GM12878 (cell line): ENCODE data around the gene MYO3B. TPM values are rescaled to one million over a fixed set of nuclear protein-coding genes. Genes with fewer than 3 reads are reported as not detected.

ENCODE experiments used
- ATAC-seq: fragments of 200-7000 bp; cut with Tn5 transposase; 3 replicates; pipeline ENCODE4 v1.9.1; 2020; ENCODE audit warnings: mild to moderate bottlenecking, moderate library complexity
- BruUV-seq: library from RNA; stranded (reverse); fragments of 400-500 nt; replicated peaks from 2 replicates; lab custom pipeline; 2021; lab: Mats Ljungman, UMichigan
- CTCF ChIA-PET: fragments of 300-600 bp; sonication (Branson Sonifier 250); formaldehyde crosslinking; extraction: SDS; loops from one replicate; lab custom pipeline; 2021; ENCODE audit warnings: inconsistent platforms; lab: Yijun Ruan, JAX
- POLR2A ChIA-PET: fragments of 350-600 bp; formaldehyde crosslinking; extraction: SDS; loops from one replicate; lab custom pipeline; 2021; ENCODE audit warnings: inconsistent platforms; lab: Charles Lee
- RAD21 ChIA-PET: fragments of 300-600 bp; sonication (Branson Sonifier 250); formaldehyde crosslinking; loops from one replicate; lab custom pipeline; 2023; ENCODE audit warnings: antibody characterized with exemption; ENCODE audit not compliant: unreplicated experiment; lab: Charles Lee
- SMC1A ChIA-PET: fragments of 300-600 bp; sonication (Branson Sonifier 250); formaldehyde crosslinking; loops from one replicate; lab custom pipeline; 2023; ENCODE audit not compliant: unreplicated experiment, uncharacterized antibody; lab: Charles Lee
- DNase-seq: peaks from one replicate; pipeline ENCODE4 v3.0.0-alpha.2; 2011; ENCODE audit warnings: low read depth, low spot score
- FAIRE-seq: peaks from 3 replicates; lab custom pipeline; 2011; peaks lifted over from hg19 to GRCh38; lab: Jason Lieb, UNC
- H2AFZ ChIP-seq: 2 replicates; pipeline ENCODE4 v1.6.0; 2011; ENCODE audit warnings: low read depth, low read length, control low read depth; ENCODE audit not compliant: control insufficient read depth
- H3K27ac ChIP-seq: 2 replicates; pipeline ENCODE4 v1.5.1; 2011; ENCODE audit warnings: control low read depth; ENCODE audit not compliant: control insufficient read depth, insufficient read depth
- H3K27me3 ChIP-seq, 2 experiments: replicated peaks in 1 of 2; 2 replicates each; pipeline versions ENCODE4 v1.6.0 to v1.6.1; 2011; ENCODE audit warnings: low read length in 1 of 2; ENCODE audit not compliant: control insufficient read depth in 2 of 2, insufficient read depth in 2 of 2
- H3K36me3 ChIP-seq, 2 experiments: 2 replicates each; pipeline ENCODE4 v1.5.1; 2011; ENCODE audit warnings: low read length in 1 of 2; ENCODE audit not compliant: control insufficient read depth in 2 of 2, insufficient read depth in 2 of 2
- H3K4me1 ChIP-seq: 2 replicates; pipeline ENCODE4 v1.6.1; 2011; ENCODE audit warnings: mild to moderate bottlenecking, low read length, moderate library complexity, mixed read lengths; ENCODE audit not compliant: control insufficient read depth, insufficient read depth
- H3K4me2 ChIP-seq: 2 replicates; pipeline ENCODE4 v1.6.0; 2011; ENCODE audit warnings: control low read depth; ENCODE audit not compliant: control insufficient read depth, insufficient read depth
- H3K4me3 ChIP-seq: fragments of 200-600 bp; sonication (generic); 2 replicates; pipeline ENCODE4 v1.5.1; 2016
- H3K79me2 ChIP-seq: 2 replicates; pipeline ENCODE4 v1.6.0; 2011; ENCODE audit warnings: low read length; ENCODE audit not compliant: control insufficient read depth, insufficient read depth
- H3K9ac ChIP-seq: 2 replicates; pipeline ENCODE4 v1.8.0; 2011; ENCODE audit warnings: low read length, control low read depth, mixed read lengths; ENCODE audit not compliant: control insufficient read depth, insufficient read depth
- H3K9me3 ChIP-seq: replicated peaks from 3 replicates; pipeline ENCODE4 v1.5.1; 2011; ENCODE audit warnings: mild to moderate bottlenecking, low read length; ENCODE audit not compliant: control insufficient read depth, insufficient read depth
- H4K20me1 ChIP-seq: 2 replicates; pipeline ENCODE4 v1.6.0; 2011; ENCODE audit not compliant: control insufficient read depth, insufficient read depth
- ATF2 ChIP-seq: IDR thresholded peaks from 2 replicates; pipeline ENCODE4 v1.6.1; 2012; ENCODE audit warnings: low read length, inconsistent platforms
- ATF3 ChIP-seq: IDR thresholded peaks from 2 replicates; pipeline ENCODE4 v1.6.1; 2011; ENCODE audit warnings: low read depth, mild to moderate bottlenecking, low read length, moderate library complexity, borderline replicate concordance; ENCODE audit errors: extremely low read depth
- CHD1 ChIP-seq: IDR thresholded peaks from 2 replicates; pipeline ENCODE4 v1.6.1; 2012; ENCODE audit warnings: low read depth, low read length, improper control_type of control experiment
- DPF2 ChIP-seq: fragments of 450-650 bp; IDR thresholded peaks from 2 replicates; pipeline ENCODE4 v1.6.1; 2017; ENCODE audit warnings: mild to moderate bottlenecking
- EGR1 ChIP-seq, 2 experiments: IDR thresholded peaks; 1 replicate in 1 of 2; 2 replicates in 1 of 2; pipeline ENCODE4 v1.6.1; 2011 to 2012; ENCODE audit warnings: low read depth in 2 of 2, low read length in 2 of 2, borderline replicate concordance in 1 of 2, mild to moderate bottlenecking in 1 of 2, moderate library complexity in 1 of 2
- ETV6 ChIP-seq, 2 experiments: fragments of 450-650 bp in 1 of 2; IDR thresholded peaks in 1 of 2; conservative IDR thresholded peaks in 1 of 2; 2 replicates each; pipeline ENCODE4 v1.6.1; 2014; ENCODE audit warnings: antibody characterized with exemption in 1 of 2, borderline replicate concordance in 1 of 2, low read depth in 1 of 2, mild to moderate bottlenecking in 1 of 2, moderate library complexity in 1 of 2
- JUND ChIP-seq: IDR thresholded peaks from 2 replicates; pipeline ENCODE4 v1.6.1; 2012; ENCODE audit warnings: low read depth, mild to moderate bottlenecking, low read length, improper control_type of control experiment, moderate library complexity
- MAX ChIP-seq: IDR thresholded peaks from 2 replicates; pipeline ENCODE4 v1.6.1; 2012; ENCODE audit warnings: low read depth, low read length, improper control_type of control experiment
- NFYB ChIP-seq: IDR thresholded peaks from 2 replicates; pipeline ENCODE4 v1.6.1; 2011; ENCODE audit warnings: low read depth, mild to moderate bottlenecking, low read length, improper control_type of control experiment, moderate library complexity; ENCODE audit not compliant: insufficient read depth
- PAX8 ChIP-seq: fragments of 450-650 bp; IDR thresholded peaks from 2 replicates; pipeline ENCODE4 v1.6.1; 2017; ENCODE audit warnings: mild to moderate bottlenecking, moderate library complexity
- RELA ChIP-seq: fragments of 450-650 bp; IDR thresholded peaks from 2 replicates; pipeline ENCODE4 v1.8.0; 2014; ENCODE audit warnings: borderline replicate concordance; ENCODE audit not compliant: partially characterized antibody
- RFX5 ChIP-seq: IDR thresholded peaks from 2 replicates; pipeline ENCODE4 v1.6.1; 2011; ENCODE audit warnings: low read depth, low read length, improper control_type of control experiment
- TAF1 ChIP-seq: IDR thresholded peaks from 2 replicates; pipeline ENCODE4 v1.6.1; 2011; ENCODE audit warnings: mild to moderate bottlenecking, low read depth, low read length, borderline replicate concordance
- TCF3 ChIP-seq: IDR thresholded peaks from 2 replicates; pipeline ENCODE4 v1.6.1; 2012; ENCODE audit warnings: low read depth, mild to moderate bottlenecking, low read length, borderline replicate concordance; ENCODE audit not compliant: insufficient read depth
- WGBS: methylation state at CpG from one replicate; pipeline ENCODE4 v1.1.6; 2016; ENCODE audit warnings: low lambda C conversion rate; ENCODE audit not compliant: insufficient replicate concordance, insufficient coverage; ENCODE audit errors: missing lambda C conversion rate; 5-methylcytosine and 5-hydroxymethylcytosine counted together
- in situ Hi-C: fragments of 300-500 bp; cut with MboI; formaldehyde crosslinking; loops from 9 replicates; pipeline ENCODE4 v1.14.3; 2018; ENCODE audit warnings: mixed read lengths
- intact Hi-C: fragments of 100-400 bp; cut with micrococcal nuclease; formaldehyde crosslinking; loops from one replicate; pipeline ENCODE4 v1.14.2; 2022; ENCODE audit not compliant: unreplicated experiment
- polyA plus RNA-seq, 11 experiments: library from polyadenylated mRNA; depleted of rRNA in 4 of 11; unstranded in 6 of 11; stranded (reverse) in 5 of 11; fragments of >200 nt; fragmentation: Nextera tagmentation in 4 of 11; fragmentation: Illumina TruSeq in 1 of 11; extraction: Ambion mirVana in 4 of 11; extraction: Trizol in 1 of 11; gene quantifications; 1 replicate in 1 of 11; 2 replicates in 10 of 11; pipeline versions ENCODE4 v1.2.1 to v1.2.3, GENCODE V29; 2011 to 2016; ENCODE audit warnings: inconsistent platforms in 2 of 11, missing spikeins in 2 of 11, low read depth in 1 of 11
- total RNA-seq, 4 experiments: library from RNA; depleted of rRNA in 3 of 4; stranded (reverse); fragments of >200 nt in 3 of 4; fragmentation: Illumina TruSeq in 1 of 4; extraction: Trizol in 1 of 4; gene quantifications; 2 replicates each; pipeline versions ENCODE4 v1.2.1 to v1.2.3, GENCODE V29; 2013 to 2021

Gene MYO3B
- total and polyA plus RNA-seq, 10 of the 15 experiments (the other 5 are each of a cell fraction or from before 2014, with no cell fraction given), result 1.1 to 7.1 (median 2.1) TPM

- no peaks in the 10 kb centered on the region for H4K20me1 ChIP-seq
- POLR2A ChIA-PET, result interaction anchor here (0.5 to 1.2 kb wide), 2 partner anchors 10 to 154 kb away, joined by 3 read pairs; no protein-coding TSS in a partner anchor
- H3K9ac ChIP-seq, result no peak overlapping the region
- H2AFZ ChIP-seq, result no peak overlapping the region
- CTCF ChIA-PET, result interaction anchor here (1.0 to 1.6 kb wide), 4 partner anchors 9 to 60 kb away, joined by 3 to 4 read pairs (median 4); no protein-coding TSS in a partner anchor
- TF ChIP-seq NFYB (no peak), EGR1 (IDR thresholded peaks at IDR 0.05; ENCODE audit: borderline replicate concordance in 1 of 2, low read depth in 2 of 2, low read length in 2 of 2) (no peak), MAX (no peak), RELA (no peak), ATF2 (no peak), ETV6 (conservative IDR thresholded peaks at IDR 0.05 in 1 of 2, IDR thresholded peaks at IDR 0.05 in 1 of 2; ENCODE audit: borderline replicate concordance in 1 of 2, low read depth in 1 of 2) (no peak), ATF3 (no peak), TAF1 (no peak), RFX5 (no peak), JUND (no peak), PAX8 (no peak), DPF2 (no peak), CHD1 (no peak), TCF3 (no peak)
- SMC1A ChIA-PET, result interaction anchor here (1.3 kb wide), 1 partner anchor 71 kb away, joined by 3 read pairs; no protein-coding TSS in a partner anchor
- intact Hi-C loops (no loop called here), in situ Hi-C loops (no loop called here)
- no peaks in the 10 kb centered on the region for H3K9me3 ChIP-seq
- no peak overlapping the region for H3K4me2 ChIP-seq
- H3K27ac ChIP-seq, result no peak overlapping the region
- no peaks in the 10 kb centered on the region for H3K4me1 ChIP-seq
- RAD21 ChIA-PET, result interaction anchor here (1.0 to 1.3 kb wide), 2 partner anchors 59 to 96 kb away, joined by 3 read pairs; no protein-coding TSS in a partner anchor
- H3K79me2 ChIP-seq, result no peaks in the 10 kb centered on the region
- WGBS, result 27% methylated on average over 2 of the region's 2 CpGs
- H3K4me3 ChIP-seq, result no peak overlapping the region
- ATAC-seq (no peak), DNase-seq (no peak), FAIRE-seq (no peak)
- BruUV-seq, result no TSS peak
- no peaks in the 10 kb centered on the region for H3K36me3 ChIP-seq
- H3K27me3 ChIP-seq, result no peaks in the 10 kb centered on the region
These were observed 86.5 kb downstream of the MYO3B start for GRCh38 chr2:170264522-170264860.
